ENCODE results near the gene ZNF609.
"Not testable (repeated sequence)": the region's sequence is repeated elsewhere in the genome, so short reads cannot be mapped to it uniquely, and the experiment has no call there.

ZNF609 gene

GRCh38 chr15:64456634-64457108, 3.7 kb upstream of the ZNF609 start:
- DNase-seq, result no peak

- DNase-seq, result no peak
These were observed 1.2 kb upstream of the ZNF609 start for GRCh38 chr15:64459066-64459781.

- DNase-seq, result peak; percentile 79
These were observed 644 bp downstream of the ZNF609 start for GRCh38 chr15:64460724-64461720.

GRCh38 chr15:64461721-64462162, 1.4 kb downstream of the ZNF609 start:
- peak; percentile 64 for DNase-seq

GRCh38 chr15:64462492-64462891, 2.1 kb downstream of the ZNF609 start:
- no peak for DNase-seq

- no peak for DNase-seq
These were observed 4.1 kb downstream of the ZNF609 start for GRCh38 chr15:64464276-64465005.

GRCh38 chr15:64466408-64467141, 6.2 kb downstream of the ZNF609 start:
- no peak for DNase-seq

- no peak for DNase-seq
These were observed 11.8 kb downstream of the ZNF609 start for GRCh38 chr15:64472161-64472560.

GRCh38 chr15:64474846-64475245, 14.5 kb downstream of the ZNF609 start:
- DNase-seq, result no peak

- no peak for DNase-seq
These were observed 16.2 kb downstream of the ZNF609 start for GRCh38 chr15:64476550-64476949.

GRCh38 chr15:64478863-64479262, 18.5 kb downstream of the ZNF609 start:
- DNase-seq, result no peak

- no peak for DNase-seq
These were observed 20.5 kb downstream of the ZNF609 start for GRCh38 chr15:64480891-64481290.

- DNase-seq, result no peak
These were observed 23.4 kb downstream of the ZNF609 start for GRCh38 chr15:64483749-64484148.

- no peak for DNase-seq
These were observed 25.4 kb downstream of the ZNF609 start for GRCh38 chr15:64485796-64486195.

- DNase-seq, result no peak
These were observed 30.4 kb downstream of the ZNF609 start for GRCh38 chr15:64490598-64491259.

- no peak for DNase-seq
These were observed 33.3 kb downstream of the ZNF609 start for GRCh38 chr15:64493641-64494040.

- not testable (repeated sequence) for DNase-seq
These were observed 35.6 kb downstream of the ZNF609 start for GRCh38 chr15:64495968-64496367.

GRCh38 chr15:64500695-64501395, 40.5 kb downstream of the ZNF609 start:
- no peak for DNase-seq

GRCh38 chr15:64501396-64501715, 41.0 kb downstream of the ZNF609 start:
- no peak for DNase-seq

- DNase-seq, result no peak
These were observed 41.8 kb downstream of the ZNF609 start for GRCh38 chr15:64502151-64502550.

- no peak for DNase-seq
These were observed 42.2 kb downstream of the ZNF609 start for GRCh38 chr15:64502551-64502950.
